H1 (cell line): ENCODE data around the gene EWSR1. TPM values are rescaled to one million over a fixed set of nuclear protein-coding genes. Genes with fewer than 3 reads are reported as not detected.

Source experiments
- polyA plus RNA-seq, 7 experiments: library from polyadenylated mRNA; depleted of rRNA in 3 of 7; stranded (reverse) in 5 of 7; unstranded in 2 of 7; fragments of >200 nt in 5 of 7; fragments of 200-250 nt in 2 of 7; gene quantifications; 1 replicate in 5 of 7; 2 replicates in 1 of 7; 4 replicates in 1 of 7; pipeline versions ENCODE4 v1.2.1 to v1.2.3, GENCODE V29; 2011 to 2013; ENCODE audit warnings: missing spikeins in 2 of 7, mixed read lengths in 2 of 7
- total RNA-seq: library from RNA; stranded (reverse); fragmentation: NEBNext Ultra II Directional; extraction: Animal tissue kit (Norgen Biotek cat#: 25700); gene quantifications from 2 replicates; pipeline ENCODE4 v1.2.1, GENCODE V29; 2021
- TF ChIP-seq, protein P1 (sequence below): IDR thresholded peaks from 2 replicates; pipeline ENCODE4 v1.6.1; 2012; ENCODE audit warnings: inconsistent platforms

The EWSR1 gene
- total and polyA plus RNA-seq, 2 of the 8 experiments (the other 6 are each of a cell fraction or from before 2014, with no cell fraction given): 387 to 930 TPM

DNA sequence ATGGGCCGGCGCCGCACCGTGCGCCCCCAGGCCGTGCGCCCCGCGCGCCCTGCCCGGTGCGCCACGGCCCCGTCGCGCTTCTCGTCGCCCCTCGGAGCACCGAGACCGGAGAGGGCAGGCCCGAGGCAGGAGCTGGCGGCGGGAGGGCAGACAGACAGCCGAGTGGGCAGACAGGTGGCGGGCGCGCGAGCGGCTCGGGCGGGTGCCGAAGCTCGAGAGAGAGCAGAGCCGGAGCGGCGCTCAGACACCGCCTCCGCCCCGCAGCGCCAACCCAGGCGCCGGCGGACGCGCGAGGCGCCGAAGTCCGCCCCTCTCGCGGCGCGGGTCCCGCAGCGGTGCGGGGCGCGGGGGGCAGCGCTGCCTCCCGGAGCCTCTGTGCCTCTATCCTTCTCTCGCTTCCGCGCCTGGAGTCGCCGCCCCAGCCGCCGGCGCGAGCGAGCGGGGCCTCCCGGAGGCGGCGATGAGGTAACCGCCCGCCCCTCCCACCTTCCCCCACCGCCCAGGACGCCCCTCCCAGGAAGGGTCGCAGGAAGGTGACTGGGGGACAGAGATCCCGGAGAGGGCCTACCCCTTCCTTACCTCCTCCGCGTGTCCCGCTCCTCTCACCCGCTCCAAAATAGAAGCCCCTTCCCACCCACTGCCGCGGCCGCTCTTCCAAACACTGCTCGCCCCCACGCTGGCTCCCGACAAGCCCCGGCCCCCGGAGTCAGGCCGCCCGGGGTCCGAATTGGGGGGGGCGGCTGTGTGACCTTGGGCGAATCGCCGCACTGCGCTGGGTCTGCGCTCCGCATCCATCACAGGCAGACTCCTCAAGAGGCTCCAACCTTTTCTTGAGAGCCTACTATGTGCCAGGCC is 47.4 kb downstream of the EWSR1 start, which contains the start of gene RASL10A (continued):
- TF ChIP-seq, protein P1, sequence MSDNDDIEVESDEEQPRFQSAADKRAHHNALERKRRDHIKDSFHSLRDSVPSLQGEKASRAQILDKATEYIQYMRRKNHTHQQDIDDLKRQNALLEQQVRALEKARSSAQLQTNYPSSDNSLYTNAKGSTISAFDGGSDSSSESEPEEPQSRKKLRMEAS: 0 out of 2 replicates have a peak, but pooled peaks have one; percentile 3
